DMS79 treated with DMSO at 0.1 percent for 48 hours (cell line): ENCODE data around the gene RPAP3.

Experiments
- DNase-seq: peaks from one replicate; lab custom pipeline; 2025; lab: John Stamatoyannopoulos, UW

RPAP3 gene

GRCh38 chr12:47705566-47706425, at the start of gene RPAP3:
RPAP3 (minus strand) TSS chr12:47706030; CDS start chr12:47702840, 3,190 bp downstream.
- DNase-seq = peak; percentile 81

GRCh38 chr12:47754881-47755280, 49.1 kb upstream of the RPAP3 start:
- DNase-seq = no peak

GRCh38 chr12:47754126-47754525, 48.3 kb upstream of the RPAP3 start:
- no peak for DNase-seq

GRCh38 chr12:47753021-47754001, 47.5 kb upstream of the RPAP3 start:
- DNase-seq = no peak

GRCh38 chr12:47752552-47752951, 46.7 kb upstream of the RPAP3 start:
- no peak for DNase-seq

GRCh38 chr12:47752121-47752520, 46.3 kb upstream of the RPAP3 start:
- DNase-seq = no peak

GRCh38 chr12:47751561-47751960, 45.7 kb upstream of the RPAP3 start:
- DNase-seq = no peak

- no peak for DNase-seq
These were observed 45.2 kb upstream of the RPAP3 start for GRCh38 chr12:47750916-47751470.

- DNase-seq = no peak
These were observed 44.5 kb upstream of the RPAP3 start for GRCh38 chr12:47750229-47750798.

GRCh38 chr12:47748899-47749298, 43.1 kb upstream of the RPAP3 start:
- no peak for DNase-seq

GRCh38 chr12:47748507-47748828, 42.6 kb upstream of the RPAP3 start:
- DNase-seq = no peak

GRCh38 chr12:47747596-47748506, 42.0 kb upstream of the RPAP3 start:
- DNase-seq = no peak

GRCh38 chr12:47747126-47747525, 41.3 kb upstream of the RPAP3 start:
- no peak for DNase-seq

- DNase-seq = no peak
These were observed 40.7 kb upstream of the RPAP3 start for GRCh38 chr12:47746523-47746922.

- no peak for DNase-seq
These were observed 40.2 kb upstream of the RPAP3 start for GRCh38 chr12:47746073-47746472.

- no peak for DNase-seq
These were observed 39.7 kb upstream of the RPAP3 start for GRCh38 chr12:47745485-47746041.

GRCh38 chr12:47744778-47745436, 39.1 kb upstream of the RPAP3 start:
- no peak for DNase-seq

GRCh38 chr12:47744005-47744651, 38.3 kb upstream of the RPAP3 start:
- DNase-seq = peak; percentile 61

GRCh38 chr12:47743311-47743860, 37.6 kb upstream of the RPAP3 start:
- DNase-seq = no peak
